GM23338 (cell line): ENCODE data around the gene PIGB.

Experiments used
- CREB1 ChIP-seq: fragments of 250-450 bp; sonication (Bioruptor Pico); IDR thresholded peaks from 2 replicates; pipeline ENCODE4 v1.5.0; 2020; ENCODE audit warnings: low read depth, mild to moderate bottlenecking, moderate library complexity
- CTCF ChIP-seq, 2 experiments: fragments of 200-600 bp in 1 of 2; sonication (generic) in 1 of 2; conservative IDR thresholded peaks; 2 replicates each; pipeline versions ENCODE4 v1.5.1 to v1.6.1; 2016 to 2017; ENCODE audit warnings: antibody characterized with exemption in 2 of 2, low read depth in 2 of 2, mild to moderate bottlenecking in 2 of 2, moderate library complexity in 1 of 2
- ETS1 ChIP-seq: IDR thresholded peaks from 2 replicates; pipeline ENCODE4 v1.6.1; 2016; ENCODE audit warnings: antibody characterized with exemption
- EZH2 ChIP-seq: fragments of 200-600 bp; sonication (generic); IDR thresholded peaks from one replicate; pipeline ENCODE4 v1.8.0; 2017; ENCODE audit warnings: antibody characterized with exemption, mild to moderate bottlenecking, low read depth; ENCODE audit not compliant: unreplicated experiment
- EZH2phosphoT487 ChIP-seq: fragments of 200-600 bp; sonication (generic); IDR thresholded peaks from one replicate; pipeline ENCODE4 v1.8.1; 2018; ENCODE audit warnings: antibody characterized with exemption; ENCODE audit not compliant: unreplicated experiment
- JUNB ChIP-seq: IDR thresholded peaks from one replicate; pipeline ENCODE4 v1.6.1; 2016; ENCODE audit warnings: antibody characterized with exemption; ENCODE audit not compliant: unreplicated experiment
- NANOG ChIP-seq: IDR thresholded peaks from 2 replicates; pipeline ENCODE4 v1.6.1; 2016; ENCODE audit warnings: antibody characterized with exemption, borderline replicate concordance
- POLR2AphosphoS5 ChIP-seq: IDR thresholded peaks from 2 replicates; pipeline ENCODE4 v1.6.1; 2016; ENCODE audit warnings: antibody characterized with exemption, low read depth
- REST ChIP-seq: IDR thresholded peaks from one replicate; pipeline ENCODE4 v1.6.1; 2018; ENCODE audit warnings: antibody characterized with exemption; ENCODE audit not compliant: unreplicated experiment
- STAT1 ChIP-seq: IDR thresholded peaks from one replicate; pipeline ENCODE4 v1.6.1; 2016; ENCODE audit warnings: antibody characterized with exemption; ENCODE audit not compliant: unreplicated experiment
- ZNF114 ChIP-seq: fragments of 250-450 bp; sonication (Bioruptor Pico); IDR thresholded peaks from 2 replicates; pipeline ENCODE4 v1.5.0; 2020; ENCODE audit warnings: mild to moderate bottlenecking, moderate library complexity
- ZNF331 ChIP-seq: fragments of 250-450 bp; sonication (Bioruptor Pico); IDR thresholded peaks from 2 replicates; pipeline ENCODE4 v1.5.0; 2020; ENCODE audit warnings: low read depth, mild to moderate bottlenecking, moderate library complexity
- ZNF462 ChIP-seq: fragments of 250-450 bp; sonication (Bioruptor Pico); IDR thresholded peaks from 2 replicates; pipeline ENCODE4 v1.5.0; 2020; ENCODE audit warnings: mild to moderate bottlenecking, moderate library complexity

- TF ChIP-seq CREB1 (CRISPR knock-in tag) = no peak
- TF ChIP-seq CTCF (conservative IDR thresholded peaks at IDR 0.05; ENCODE audit: low read depth in 2 of 2) = no peak
- TF ChIP-seq EZH2phosphoT487 = no peak
- no peak for TF ChIP-seq JUNB
- TF ChIP-seq EZH2 = no peak
- TF ChIP-seq REST = no peak
- no peak for TF ChIP-seq POLR2AphosphoS5
- no peak for TF ChIP-seq STAT1
- TF ChIP-seq ZNF114 = no peak
- TF ChIP-seq NANOG = no peak
- TF ChIP-seq ZNF331 (CRISPR knock-in tag) = no peak
- TF ChIP-seq ETS1 = no peak
- no peak for TF ChIP-seq ZNF462 (CRISPR knock-in tag)
Measured at GRCh38 chr15:55282284-55282833, 36.7 kb upstream of the PIGB start.
